ENCODE results near the gene KIZ. TPM values are rescaled to one million over a fixed set of nuclear protein-coding genes. Genes with fewer than 3 reads are reported as not detected.

Gene KIZ
- total and polyA plus RNA-seq, 2 donors (not counting 1 experiment from before 2014, with no cell fraction given), result 19.7 to 40.4 TPM

DNA sequence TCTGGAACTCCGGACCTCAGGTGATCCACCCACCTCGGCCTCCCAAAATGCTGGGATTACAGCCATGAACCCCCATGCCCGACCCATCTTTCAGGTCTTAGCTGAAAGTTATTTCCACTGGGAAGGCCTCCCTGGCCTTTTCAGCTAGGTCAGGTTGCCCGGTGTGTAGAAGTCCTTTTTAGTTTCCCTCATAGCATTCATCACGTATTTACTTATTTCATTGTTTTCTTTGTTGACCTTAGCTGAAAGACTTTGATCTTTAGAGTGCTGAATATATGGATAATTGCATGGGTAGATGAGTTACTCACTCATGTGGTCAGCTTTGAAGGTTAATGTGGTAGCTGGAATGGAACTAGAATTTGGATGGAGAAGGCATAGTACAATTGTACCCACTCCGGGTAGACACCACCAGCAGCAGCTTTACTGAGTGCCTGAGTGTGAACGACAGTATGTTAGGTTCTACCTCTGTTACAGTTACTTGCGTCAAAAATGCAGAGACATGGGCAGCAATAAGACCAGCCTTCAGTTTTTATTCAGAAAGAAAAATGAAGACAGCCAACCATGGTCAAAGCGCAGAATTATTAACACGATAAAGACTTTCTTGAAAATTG, 9.1 kb downstream of the KIZ start:
- no peak overlapping the region for H3K4me2 ChIP-seq (replicated peaks; ENCODE audit: low read depth, low read length, poor library complexity, severe bottlenecking)
- CTCF ChIA-PET, result no interaction called here
- no peak overlapping the region for H3K4me3 ChIP-seq (ENCODE audit: control extremely low read depth in 1 of 5, extremely low read depth in 1 of 5, insufficient read depth in 1 of 5, low read depth in 2 of 5, low read length in 4 of 5)
- H4K20me1 ChIP-seq (ENCODE audit: control insufficient read depth, insufficient read depth, low read length, poor library complexity, severe bottlenecking), result no peaks in the 10 kb centered on the region
- H3K9ac ChIP-seq (ENCODE audit: low read length), result no peak overlapping the region
- Mint-ChIP-seq H3K27me3 (no peaks in the 10 kb centered on the region), H3K27ac (no peak overlapping the region), H3K4me1 (no peaks in the 10 kb centered on the region), H3K4me3 (no peak overlapping the region), H3K9me3 (ENCODE audit: insufficient read depth) (no peaks in the 10 kb centered on the region)
- no peak for DNase-seq
- no peaks in the 10 kb centered on the region for H3K9me3 ChIP-seq (ENCODE audit: control extremely low read depth in 1 of 3, control insufficient read depth in 2 of 3, insufficient read depth in 1 of 3, low read length in 2 of 3)
- H3K79me2 ChIP-seq (ENCODE audit: control insufficient read depth, insufficient read depth, low read length), result peaks cover 3% of the 10 kb centered on the region
- H3K36me3 ChIP-seq (replicated peaks in 1 of 2; ENCODE audit: control extremely low read depth in 1 of 2, control insufficient read depth in 1 of 2, extremely low read depth in 1 of 2, insufficient read depth in 2 of 2, low read length in 1 of 2), result peaks cover 0 to 25% of the 10 kb centered on the region in 2 experiments
- intact Hi-C loops (cut with micrococcal nuclease), result no loop called here
- no peaks in the 10 kb centered on the region for H3K4me1 ChIP-seq (ENCODE audit: control insufficient read depth in 2 of 2, insufficient read depth in 2 of 2, low read length in 2 of 2)
- POLR2A ChIA-PET, result no interaction called here
- H2AFZ ChIP-seq (ENCODE audit: insufficient read depth, low read depth, low read length, poor library complexity, severe bottlenecking), result no peak overlapping the region
- no peak for TF ChIP-seq EZH2 (IDR thresholded peaks at IDR 0.05; ENCODE audit: borderline replicate concordance, insufficient read depth, low read depth, low read length, poor library complexity, severe bottlenecking)
- TF ChIP-seq, protein P1, sequence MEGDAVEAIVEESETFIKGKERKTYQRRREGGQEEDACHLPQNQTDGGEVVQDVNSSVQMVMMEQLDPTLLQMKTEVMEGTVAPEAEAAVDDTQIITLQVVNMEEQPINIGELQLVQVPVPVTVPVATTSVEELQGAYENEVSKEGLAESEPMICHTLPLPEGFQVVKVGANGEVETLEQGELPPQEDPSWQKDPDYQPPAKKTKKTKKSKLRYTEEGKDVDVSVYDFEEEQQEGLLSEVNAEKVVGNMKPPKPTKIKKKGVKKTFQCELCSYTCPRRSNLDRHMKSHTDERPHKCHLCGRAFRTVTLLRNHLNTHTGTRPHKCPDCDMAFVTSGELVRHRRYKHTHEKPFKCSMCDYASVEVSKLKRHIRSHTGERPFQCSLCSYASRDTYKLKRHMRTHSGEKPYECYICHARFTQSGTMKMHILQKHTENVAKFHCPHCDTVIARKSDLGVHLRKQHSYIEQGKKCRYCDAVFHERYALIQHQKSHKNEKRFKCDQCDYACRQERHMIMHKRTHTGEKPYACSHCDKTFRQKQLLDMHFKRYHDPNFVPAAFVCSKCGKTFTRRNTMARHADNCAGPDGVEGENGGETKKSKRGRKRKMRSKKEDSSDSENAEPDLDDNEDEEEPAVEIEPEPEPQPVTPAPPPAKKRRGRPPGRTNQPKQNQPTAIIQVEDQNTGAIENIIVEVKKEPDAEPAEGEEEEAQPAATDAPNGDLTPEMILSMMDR (IDR thresholded peaks at IDR 0.05), result no peak
- H3K27me3 ChIP-seq (replicated peaks in 1 of 4; ENCODE audit: control extremely low read depth in 1 of 4, control insufficient read depth in 3 of 4, insufficient read depth in 4 of 4, low read length in 3 of 4), result no peaks in the 10 kb centered on the region
- 100% methylated on average over 7 of the region's 10 CpGs for WGBS (ENCODE audit: insufficient coverage)
- no peak overlapping the region for H3K27ac ChIP-seq (ENCODE audit: low read length in 2 of 2)
- no peak for ATAC-seq (ENCODE audit: low read depth)

DNA sequence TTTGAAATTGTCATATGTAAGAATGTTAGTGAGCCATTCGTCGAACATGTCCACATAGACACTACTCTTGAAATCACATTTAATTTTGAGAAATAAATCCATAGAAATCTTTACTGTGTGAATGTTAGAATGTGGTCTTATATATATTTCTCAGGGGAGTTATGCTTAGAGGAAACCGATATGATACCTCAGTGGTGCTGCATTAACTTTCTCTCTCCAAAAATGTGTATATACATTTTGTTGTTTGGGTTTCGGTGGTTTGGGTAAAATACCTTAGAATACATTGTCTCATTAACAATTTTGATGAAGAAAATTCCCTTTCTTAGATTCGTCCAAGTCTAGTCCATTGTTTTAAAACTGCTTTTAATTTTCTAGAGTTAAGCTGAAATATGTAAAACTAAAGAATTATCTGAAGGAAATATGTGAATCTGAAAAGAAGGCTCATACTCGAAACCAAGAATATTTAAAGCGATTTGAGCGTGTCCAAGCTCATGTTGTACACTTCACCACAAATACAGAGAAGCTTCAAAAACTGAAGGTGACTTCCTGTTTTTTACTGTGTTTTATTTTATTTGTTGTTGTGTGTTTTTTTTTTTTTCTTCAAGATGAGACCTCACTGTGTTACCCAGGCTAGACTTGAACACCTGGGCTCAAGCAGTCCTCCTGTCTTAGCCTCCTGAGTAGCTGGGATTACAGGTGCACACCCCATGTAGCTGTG, 10.3 kb downstream of the KIZ start:
- ATAC-seq (ENCODE audit: low read depth) (no peak), DNase-seq (no peak)
- no peaks in the 10 kb centered on the region for H3K79me2 ChIP-seq (ENCODE audit: control insufficient read depth, insufficient read depth, low read length)
- no peaks in the 10 kb centered on the region for H3K9me3 ChIP-seq (ENCODE audit: control extremely low read depth in 1 of 3, control insufficient read depth in 2 of 3, insufficient read depth in 1 of 3, low read length in 2 of 3)
- WGBS (ENCODE audit: insufficient coverage), result no CpG with 5 or more reads among the region's 8 CpGs
- Mint-ChIP-seq H3K4me1 (no peaks in the 10 kb centered on the region), H3K27me3 (no peaks in the 10 kb centered on the region), H3K4me3 (no peak overlapping the region), H3K9me3 (ENCODE audit: insufficient read depth) (no peaks in the 10 kb centered on the region), H3K27ac (no peak overlapping the region)
- H3K27me3 ChIP-seq (replicated peaks in 1 of 4; ENCODE audit: control extremely low read depth in 1 of 4, control insufficient read depth in 3 of 4, insufficient read depth in 4 of 4, low read length in 3 of 4), result no peaks in the 10 kb centered on the region
- no peak overlapping the region for H3K27ac ChIP-seq (ENCODE audit: low read length in 2 of 2)
- H4K20me1 ChIP-seq (ENCODE audit: control insufficient read depth, insufficient read depth, low read length, poor library complexity, severe bottlenecking), result no peaks in the 10 kb centered on the region
- H3K4me3 ChIP-seq (ENCODE audit: control extremely low read depth in 1 of 5, extremely low read depth in 1 of 5, insufficient read depth in 1 of 5, low read depth in 2 of 5, low read length in 4 of 5), result no peak overlapping the region
- H3K4me1 ChIP-seq (ENCODE audit: control insufficient read depth in 2 of 2, insufficient read depth in 2 of 2, low read length in 2 of 2), result no peaks in the 10 kb centered on the region
- no peak overlapping the region for H2AFZ ChIP-seq (ENCODE audit: insufficient read depth, low read depth, low read length, poor library complexity, severe bottlenecking)
- TF ChIP-seq, protein P1 (IDR thresholded peaks at IDR 0.05), result no peak
- TF ChIP-seq EZH2 (IDR thresholded peaks at IDR 0.05; ENCODE audit: borderline replicate concordance, insufficient read depth, low read depth, low read length, poor library complexity, severe bottlenecking), result no peak
- no peak overlapping the region for H3K4me2 ChIP-seq (replicated peaks; ENCODE audit: low read depth, low read length, poor library complexity, severe bottlenecking)
- no peak overlapping the region for H3K9ac ChIP-seq (ENCODE audit: low read length)
- intact Hi-C loops (cut with micrococcal nuclease), result no loop called here
- POLR2A ChIA-PET, result no interaction called here
- CTCF ChIA-PET, result interaction anchor here (0.6 kb wide), 1 partner anchor 276 kb away, joined by 3 read pairs; no protein-coding TSS in a partner anchor
- H3K36me3 ChIP-seq (replicated peaks in 1 of 2; ENCODE audit: control extremely low read depth in 1 of 2, control insufficient read depth in 1 of 2, extremely low read depth in 1 of 2, insufficient read depth in 2 of 2, low read length in 1 of 2), result peaks cover 0 to 28% of the 10 kb centered on the region in 2 experiments
